H1 (cell line): Measurements from ENCODE around the gene SLC22A15. TPM values are rescaled to one million over a fixed set of nuclear protein-coding genes. Genes with fewer than 3 reads are reported as not detected.

Source experiments
- CTCF ChIA-PET: fragments of 300-600 bp; sonication (Branson Sonifier 250); formaldehyde crosslinking; loops from one replicate; lab custom pipeline; 2021; ENCODE audit not compliant: partially characterized antibody; lab: Charles Lee
- POLR2A ChIA-PET: fragments of 300-600 bp; sonication (Branson Sonifier 250); formaldehyde crosslinking; loops from one replicate; lab custom pipeline; 2021; ENCODE audit warnings: inconsistent platforms; ENCODE audit not compliant: partially characterized antibody; lab: Charles Lee
- DNase-seq, 2 experiments: peaks; one replicate each; pipeline versions ENCODE4 v3.0.0 to v3.0.0-alpha.2; 2010 to 2022; ENCODE audit warnings: low spot score in 2 of 2, low read depth in 1 of 2, mixed read lengths in 1 of 2
- FAIRE-seq: peaks from 2 replicates; lab custom pipeline; 2011; peaks lifted over from hg19 to GRCh38; lab: Jason Lieb, UNC
- H2AFZ ChIP-seq: 2 replicates; pipeline ENCODE4 v1.8.1; 2012; ENCODE audit warnings: low read length, inconsistent platforms
- H2AK5ac ChIP-seq: 2 replicates; pipeline ENCODE4 v1.6.1; 2013; ENCODE audit warnings: low read depth, low read length
- H2BK120ac ChIP-seq: replicated peaks from 2 replicates; pipeline ENCODE3; 2013; ENCODE audit warnings: low read depth, low read length, inconsistent platforms
- H2BK12ac ChIP-seq: 2 replicates; pipeline ENCODE4 v1.6.1; 2013; ENCODE audit warnings: low read depth, low read length
- H2BK15ac ChIP-seq: 2 replicates; pipeline ENCODE4 v1.6.1; 2013; ENCODE audit warnings: low read length
- H2BK20ac ChIP-seq: 2 replicates; pipeline ENCODE4 v1.6.1; 2013; ENCODE audit warnings: low read length
- H2BK5ac ChIP-seq: 2 replicates; pipeline ENCODE4 v1.6.1; 2013; ENCODE audit warnings: low read depth, low read length
- H3K14ac ChIP-seq: 2 replicates; pipeline ENCODE4 v1.6.1; 2013; ENCODE audit warnings: inconsistent platforms; ENCODE audit not compliant: insufficient read length
- H3K18ac ChIP-seq: 2 replicates; pipeline ENCODE4 v1.6.1; 2013; ENCODE audit warnings: low read length; ENCODE audit errors: extremely low read depth
- H3K23ac ChIP-seq: 2 replicates; pipeline ENCODE4 v1.6.1; 2013; ENCODE audit warnings: inconsistent platforms; ENCODE audit not compliant: insufficient read length
- H3K23me2 ChIP-seq: 2 replicates; pipeline ENCODE4 v1.6.1; 2013; ENCODE audit warnings: low read depth, low read length
- H3K27ac ChIP-seq: 2 replicates; pipeline ENCODE4 v1.6.1; 2011; ENCODE audit warnings: low read depth, low read length, inconsistent platforms
- H3K27me3 ChIP-seq, 4 experiments: replicated peaks in 1 of 4; 1 replicate in 1 of 4; 2 replicates in 3 of 4; pipeline versions ENCODE4 v1.6.1 to v1.8.1; 2011 to 2013; ENCODE audit warnings: low read length in 3 of 4, mild to moderate bottlenecking in 3 of 4, inconsistent platforms in 2 of 4, mixed read lengths in 2 of 4, moderate library complexity in 1 of 4; ENCODE audit not compliant: control insufficient read depth in 3 of 4, insufficient read depth in 3 of 4; ENCODE audit errors: extremely low read depth in 1 of 4
- H3K36me3 ChIP-seq, 4 experiments: 2 replicates each; pipeline versions ENCODE4 v1.6.1 to v1.8.1; 2011 to 2013; ENCODE audit warnings: mild to moderate bottlenecking in 4 of 4, low read length in 3 of 4, moderate library complexity in 2 of 4, control low read depth in 1 of 4, inconsistent platforms in 1 of 4; ENCODE audit not compliant: insufficient read depth in 4 of 4, control insufficient read depth in 2 of 4
- H3K4ac ChIP-seq: replicated peaks from 2 replicates; pipeline ENCODE3; 2013; ENCODE audit warnings: low read length, low read depth, mixed read lengths, inconsistent platforms; ENCODE audit not compliant: insufficient read length
- H3K4me1 ChIP-seq, 4 experiments: replicated peaks in 1 of 4; 1 replicate in 1 of 4; 2 replicates in 3 of 4; pipeline versions ENCODE4 v1.6.1 to v1.8.1; 2011 to 2013; ENCODE audit warnings: low read length in 3 of 4, inconsistent platforms in 2 of 4, mixed read lengths in 1 of 4; ENCODE audit not compliant: insufficient read depth in 4 of 4, control insufficient read depth in 3 of 4
- H3K4me2 ChIP-seq, 2 experiments: 2 replicates each; pipeline versions ENCODE4 v1.6.1 to v1.8.1; 2011 to 2013; ENCODE audit warnings: low read depth in 2 of 2, low read length in 2 of 2, control low read depth in 1 of 2, inconsistent platforms in 1 of 2, mild to moderate bottlenecking in 1 of 2; ENCODE audit not compliant: insufficient read depth in 1 of 2
- H3K4me3 ChIP-seq, 4 experiments: fragments of 200-600, 300-600 bp in 1 of 4; sonication (generic), shearing (Covaris generic), sonication (Bioruptor Twin) in 1 of 4; 2 replicates each; pipeline versions ENCODE4 v1.5.1 to v1.8.1; 2011 to 2016; ENCODE audit warnings: low read length in 4 of 4, low read depth in 3 of 4, control low read depth in 2 of 4, inconsistent platforms in 2 of 4, mild to moderate bottlenecking in 2 of 4, mixed read lengths in 1 of 4, moderate library complexity in 1 of 4; ENCODE audit not compliant: insufficient read depth in 2 of 4; ENCODE audit errors: extremely low read depth in 1 of 4
- H3K56ac ChIP-seq: replicated peaks from 2 replicates; pipeline ENCODE3; 2013; ENCODE audit warnings: low read depth, mild to moderate bottlenecking, mixed read lengths, low read length, inconsistent platforms; ENCODE audit not compliant: insufficient read length
- H3K79me1 ChIP-seq: 2 replicates; pipeline ENCODE4 v1.6.1; 2013; ENCODE audit warnings: low read depth, low read length, control low read depth
- H3K79me2 ChIP-seq, 2 experiments: 2 replicates each; pipeline versions ENCODE4 v1.6.1 to v1.8.1; 2012 to 2013; ENCODE audit warnings: low read length in 2 of 2, mild to moderate bottlenecking in 2 of 2, inconsistent platforms in 1 of 2; ENCODE audit not compliant: insufficient read depth in 2 of 2, control insufficient read depth in 1 of 2
- H3K9ac ChIP-seq, 4 experiments: replicated peaks in 1 of 4; 1 replicate in 1 of 4; 2 replicates in 3 of 4; pipeline versions ENCODE4 v1.6.1 to v1.8.1; 2011 to 2013; ENCODE audit warnings: low read depth in 3 of 4, low read length in 3 of 4, control low read depth in 2 of 4, mild to moderate bottlenecking in 2 of 4, moderate library complexity in 2 of 4, inconsistent platforms in 1 of 4; ENCODE audit errors: extremely low read depth in 1 of 4
- H3K9me3 ChIP-seq, 2 experiments: 2 replicates each; pipeline versions ENCODE4 v1.6.1 to v1.8.1; 2012 to 2013; ENCODE audit warnings: mild to moderate bottlenecking in 2 of 2, moderate library complexity in 2 of 2, control low read depth in 1 of 2, inconsistent platforms in 1 of 2, low read depth in 1 of 2, low read length in 1 of 2, mixed read lengths in 1 of 2; ENCODE audit not compliant: insufficient read depth in 2 of 2
- H4K20me1 ChIP-seq, 2 experiments: replicated peaks in 1 of 2; 2 replicates each; pipeline versions ENCODE3 to v1.8.1; 2011 to 2013; ENCODE audit warnings: inconsistent platforms in 2 of 2, low read length in 2 of 2, mild to moderate bottlenecking in 1 of 2; ENCODE audit not compliant: insufficient read depth in 2 of 2, control insufficient read depth in 1 of 2
- H4K5ac ChIP-seq: 2 replicates; pipeline ENCODE4 v1.6.1; 2013; ENCODE audit warnings: low read length, low read depth, mixed read lengths, inconsistent platforms; ENCODE audit not compliant: insufficient read length
- H4K8ac ChIP-seq: 2 replicates; pipeline ENCODE4 v1.8.0; 2013; ENCODE audit warnings: mild to moderate bottlenecking, moderate library complexity, low read length, inconsistent platforms; ENCODE audit not compliant: insufficient read depth; ENCODE audit errors: extremely low read depth
- H4K91ac ChIP-seq: replicated peaks from 2 replicates; pipeline ENCODE3; 2013; ENCODE audit warnings: low read length, mixed read lengths, inconsistent platforms; ENCODE audit not compliant: insufficient read length
- ASH2L ChIP-seq: fragments of 200-600, 300-600 bp; sonication (generic); IDR thresholded peaks from one replicate; pipeline ENCODE4 v1.7.1; 2017; ENCODE audit warnings: low read length
- CHD1 ChIP-seq: IDR thresholded peaks from 2 replicates; pipeline ENCODE4 v1.6.1; 2012; ENCODE audit warnings: low read depth, low read length, improper control_type of control experiment
- MAFK ChIP-seq: IDR thresholded peaks from 2 replicates; pipeline ENCODE4 v1.6.1; 2012; ENCODE audit warnings: low read depth, mild to moderate bottlenecking, improper control_type of control experiment, low read length
- PHF8 ChIP-seq: fragments of 200-600 bp; sonication (generic); conservative IDR thresholded peaks from 2 replicates; pipeline ENCODE4 v1.7.1; 2012; ENCODE audit warnings: low read depth, mild to moderate bottlenecking, inconsistent platforms, low read length, moderate library complexity
- RAD21 ChIP-seq, 2 experiments: IDR thresholded peaks in 1 of 2; conservative IDR thresholded peaks in 1 of 2; 2 replicates each; pipeline ENCODE4 v1.6.1; 2011; ENCODE audit warnings: low read depth in 2 of 2, low read length in 2 of 2, improper control_type of control experiment in 1 of 2, inconsistent platforms in 1 of 2, mild to moderate bottlenecking in 1 of 2, moderate library complexity in 1 of 2
- SP1 ChIP-seq: IDR thresholded peaks from 2 replicates; pipeline ENCODE4 v1.6.1; 2011; ENCODE audit warnings: low read depth, low read length
- SP2 ChIP-seq: IDR thresholded peaks from 2 replicates; pipeline ENCODE4 v1.6.1; 2012; ENCODE audit warnings: mild to moderate bottlenecking, low read length, inconsistent platforms
- TAF7 ChIP-seq: optimal IDR thresholded peaks from 2 replicates; pipeline ENCODE3; 2011; ENCODE audit warnings: low read depth, mild to moderate bottlenecking, inconsistent platforms, low read length, moderate library complexity, borderline replicate concordance
- TCF12 ChIP-seq: IDR thresholded peaks from 2 replicates; pipeline ENCODE4 v1.6.1; 2011; ENCODE audit warnings: low read depth, mild to moderate bottlenecking, low read length
- TEAD4 ChIP-seq: IDR thresholded peaks from 2 replicates; pipeline ENCODE4 v1.6.1; 2012; ENCODE audit warnings: low read depth, low read length, inconsistent platforms, mixed read lengths
- YY1 ChIP-seq: IDR thresholded peaks from 2 replicates; pipeline ENCODE4 v1.6.1; 2011; ENCODE audit warnings: low read depth, mild to moderate bottlenecking, low read length
- WGBS, 2 experiments: shearing (Covaris generic) in 1 of 2; methylation state at CpG; one replicate each; pipeline versions ENCODE4 v1.1.6 to v1.1.7; 2013 to 2015; ENCODE audit warnings: low lambda C conversion rate in 2 of 2, mixed read lengths in 2 of 2, inconsistent platforms in 1 of 2, low coverage in 1 of 2, missing lambda C conversion rate in 1 of 2; ENCODE audit not compliant: insufficient replicate concordance in 2 of 2, insufficient coverage in 1 of 2, insufficient read length in 1 of 2; ENCODE audit errors: extremely low coverage in 1 of 2, missing lambda C conversion rate in 1 of 2; 5-methylcytosine and 5-hydroxymethylcytosine counted together
- polyA plus RNA-seq, 7 experiments: library from polyadenylated mRNA; depleted of rRNA in 3 of 7; stranded (reverse) in 5 of 7; unstranded in 2 of 7; fragments of >200 nt in 5 of 7; fragments of 200-250 nt in 2 of 7; gene quantifications; 1 replicate in 5 of 7; 2 replicates in 1 of 7; 4 replicates in 1 of 7; pipeline versions ENCODE4 v1.2.1 to v1.2.3, GENCODE V29; 2011 to 2013; ENCODE audit warnings: missing spikeins in 2 of 7, mixed read lengths in 2 of 7
- total RNA-seq: library from RNA; stranded (reverse); fragmentation: NEBNext Ultra II Directional; extraction: Animal tissue kit (Norgen Biotek cat#: 25700); gene quantifications from 2 replicates; pipeline ENCODE4 v1.2.1, GENCODE V29; 2021

SLC22A15 gene
- total and polyA plus RNA-seq, 2 of the 8 experiments (the other 6 are each of a cell fraction or from before 2014, with no cell fraction given): 3.2 to 3.3 TPM

DNA sequence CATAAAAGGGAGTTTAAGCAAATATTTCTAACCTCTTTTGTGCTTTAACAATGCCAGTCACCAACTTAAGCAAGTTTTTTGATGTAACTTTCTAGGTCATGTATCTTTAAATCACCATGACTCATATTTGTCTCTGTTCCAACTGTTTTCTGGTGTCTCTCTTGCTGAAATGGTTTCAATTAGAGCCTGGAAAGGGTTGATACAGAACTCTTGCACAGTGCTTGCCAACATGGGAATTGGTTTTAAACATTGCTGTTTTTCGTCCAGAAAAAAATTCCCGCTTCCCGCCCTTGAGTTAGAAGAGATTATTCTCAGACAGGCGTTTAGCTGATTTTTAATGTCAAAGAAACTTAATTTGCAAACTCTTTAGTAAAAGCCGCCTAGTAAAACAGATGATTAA lies 46.4 kb upstream of the SLC22A15 start:
- Histone ChIP-seq H3K9me3 (no peaks in the 10 kb centered on the region), H3K14ac (no peak overlapping the region), H4K5ac (no peak overlapping the region), H3K27me3 (no peaks in the 10 kb centered on the region), H2BK5ac (no peak overlapping the region), H3K56ac (no peak overlapping the region), H3K23ac (no peak overlapping the region), H2AFZ (peak overlapping the region; percentile 54; the same call in 1 of the 2 replicates), H2BK120ac (no peak overlapping the region), H2AK5ac (no peak overlapping the region), H2BK20ac (no peak overlapping the region), H3K18ac (no peak overlapping the region), H3K27ac (no peak overlapping the region), H3K23me2 (no peaks in the 10 kb centered on the region), H3K36me3 (no peaks in the 10 kb centered on the region), H3K9ac (no peak overlapping the region), H4K8ac (no peak overlapping the region), H2BK12ac (no peak overlapping the region), H3K79me2 (no peaks in the 10 kb centered on the region), H3K79me1 (no peaks in the 10 kb centered on the region), H4K91ac (no peak overlapping the region), H2BK15ac (no peak overlapping the region), H3K4ac (no peak overlapping the region), H3K4me2 (no peak overlapping the region), H4K20me1 (no peaks in the 10 kb centered on the region), H3K4me1 (peaks cover 0 to 7% (median 2%) of the 10 kb centered on the region in 4 experiments; a peak in 5 of 7 replicates), H3K4me3 (no peak overlapping the region)
- DNase-seq (no peak), FAIRE-seq (no peak)
- POLR2A ChIA-PET: interaction anchor here (0.7 kb wide), 1 partner anchor 9 kb away, joined by 3 read pairs; no protein-coding TSS in a partner anchor
- CTCF ChIA-PET: no interaction called here
- TF ChIP-seq YY1 (no peak), TEAD4 (no peak), RAD21 (IDR thresholded peaks at IDR 0.05 in 1 of 2, conservative IDR thresholded peaks at IDR 0.05 in 1 of 2; ENCODE audit: low read depth in 2 of 2, low read length in 2 of 2) (no peak), CHD1 (no peak), SP2 (no peak), TAF7 (no peak), PHF8 (no peak), MAFK (no peak), ASH2L (no peak), SP1 (no peak), TCF12 (no peak)
- WGBS, 2 experiments: 61% methylated on average over 5 of the region's 5 CpGs; no CpG with 5 or more reads in 1 of the 2 experiments
